GM21526 (cell line): ENCODE results near the gene KAZN.

Source experiments
- ATAC-seq: cut with Tn5 transposase; IDR thresholded peaks from one replicate; pipeline ENCODE4 v1.9.1; 2021; ENCODE audit warnings: moderate library complexity; ENCODE audit not compliant: unreplicated experiment, low FRiP score

The KAZN gene

DNA sequence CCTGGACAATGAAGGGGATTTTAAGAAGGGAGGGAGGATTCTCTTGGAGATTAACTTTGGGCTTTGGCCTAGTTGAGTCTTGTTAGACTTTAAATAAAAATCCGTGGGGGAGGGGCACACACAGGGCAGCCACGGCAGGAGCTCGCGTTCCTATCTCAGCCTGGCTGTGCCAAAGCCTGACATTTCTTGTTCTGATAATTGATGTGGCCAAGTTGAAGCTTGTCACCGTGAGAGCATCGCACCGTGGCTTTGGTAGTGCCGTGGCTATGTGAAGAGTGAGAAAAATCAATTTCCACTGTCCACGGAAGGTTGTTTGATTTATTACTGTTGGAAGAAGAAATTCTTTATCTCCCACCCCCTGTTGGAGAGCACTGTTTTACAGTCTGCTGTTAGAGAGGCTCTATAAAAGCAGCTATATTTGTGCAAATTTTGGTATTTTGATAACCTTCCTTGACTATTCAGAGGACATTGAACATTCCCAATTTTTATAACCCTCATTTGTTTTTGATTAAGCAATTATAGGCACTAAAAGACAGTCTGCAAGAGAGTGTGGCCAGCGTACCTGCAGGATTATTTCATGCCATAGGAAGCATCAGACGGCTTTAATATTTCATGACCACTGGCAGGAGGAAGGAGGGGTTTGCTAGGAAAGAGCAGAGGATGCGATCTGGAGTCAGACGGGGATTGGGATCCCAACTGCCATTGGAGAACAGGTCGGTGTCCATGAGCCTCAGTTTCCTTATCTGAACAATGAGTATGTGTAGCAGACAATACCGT lies 160.7 kb downstream of the KAZN start:
- no peak for ATAC-seq

DNA sequence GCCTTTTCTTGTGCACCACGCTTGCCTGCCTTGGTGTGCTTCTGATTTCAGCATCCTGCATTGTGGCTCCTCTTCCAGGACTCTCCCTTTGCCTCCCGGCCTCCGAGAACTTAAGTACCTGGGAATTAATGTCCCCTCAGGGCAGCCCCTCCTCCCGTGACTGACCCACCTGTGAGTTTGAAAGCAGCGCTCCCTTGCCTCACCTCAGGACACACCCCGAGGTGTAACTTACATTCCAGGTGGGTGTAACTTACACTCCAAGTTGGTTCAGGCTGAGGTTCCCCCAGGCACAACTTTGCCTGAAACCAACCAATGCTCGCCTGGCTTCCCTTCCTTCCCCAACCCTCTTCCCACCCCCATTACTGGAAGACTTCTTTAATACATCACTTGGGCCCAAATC lies 161.4 kb downstream of the KAZN start:
- no peak for ATAC-seq

- no peak for ATAC-seq
These were observed 162.3 kb downstream of the KAZN start for GRCh38 chr1:14760780-14761179.

DNA sequence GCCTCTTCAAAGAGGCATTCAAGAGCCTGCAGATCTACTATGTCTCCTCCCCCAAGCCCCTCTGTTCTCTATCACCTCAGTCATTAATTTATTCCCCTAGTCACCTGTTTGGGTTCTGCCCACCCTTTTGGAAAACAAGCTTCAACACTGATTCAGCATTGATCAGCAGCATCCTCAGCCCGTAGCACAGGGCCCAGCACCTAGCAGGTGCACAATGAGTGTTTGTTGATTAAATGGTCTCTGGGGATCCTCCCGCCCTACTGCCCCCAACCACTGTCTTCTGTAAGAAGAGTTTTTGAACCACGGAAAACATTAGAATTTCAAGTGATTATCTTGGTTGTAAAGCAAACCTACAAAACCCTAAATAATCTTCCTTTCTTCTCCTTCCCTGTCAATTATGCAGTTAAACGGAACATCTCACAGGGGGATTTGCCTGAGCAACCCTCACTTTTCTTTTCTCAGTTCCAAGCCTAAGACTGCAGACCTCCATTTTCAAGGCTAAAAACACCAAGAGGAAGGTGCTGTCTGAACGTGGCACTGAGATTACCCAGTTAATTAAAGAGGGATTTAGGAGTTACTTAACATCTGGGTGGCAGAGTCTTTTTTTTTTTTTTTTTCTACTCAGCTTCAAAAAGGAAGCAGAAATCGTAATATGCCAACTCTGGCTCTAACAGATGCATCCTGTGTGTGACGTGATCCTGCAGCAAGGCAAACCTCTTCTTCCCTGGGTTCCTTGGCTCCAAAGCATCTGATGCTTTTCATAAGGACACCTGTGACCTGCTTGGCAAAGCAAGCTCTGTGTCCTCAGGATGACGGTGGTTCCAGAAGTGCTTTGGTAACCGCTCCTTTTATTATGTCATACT lies 163.0 kb downstream of the KAZN start:
- no peak for ATAC-seq

DNA sequence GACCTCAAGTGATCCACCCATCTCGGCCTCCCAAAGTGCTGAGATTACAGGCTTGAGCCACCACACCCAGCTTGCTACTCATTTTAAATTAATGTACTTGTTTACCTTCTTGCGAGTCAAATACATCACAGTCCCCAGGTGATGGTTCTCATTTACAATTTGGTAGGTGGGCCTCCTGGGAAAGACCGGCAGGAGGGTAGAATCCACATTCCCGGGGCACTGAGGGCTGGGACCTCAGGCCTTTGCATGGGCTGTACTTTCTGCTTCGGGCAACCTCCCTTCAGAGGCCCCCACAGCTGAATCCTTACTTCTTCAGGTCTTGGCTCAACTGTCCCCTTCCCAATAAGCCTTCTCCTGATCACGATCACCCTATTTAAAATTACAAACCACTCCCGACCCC lies 165.5 kb downstream of the KAZN start:
- ATAC-seq: no peak

- no peak for ATAC-seq
These were observed 167.3 kb downstream of the KAZN start for GRCh38 chr1:14765773-14766172.

DNA sequence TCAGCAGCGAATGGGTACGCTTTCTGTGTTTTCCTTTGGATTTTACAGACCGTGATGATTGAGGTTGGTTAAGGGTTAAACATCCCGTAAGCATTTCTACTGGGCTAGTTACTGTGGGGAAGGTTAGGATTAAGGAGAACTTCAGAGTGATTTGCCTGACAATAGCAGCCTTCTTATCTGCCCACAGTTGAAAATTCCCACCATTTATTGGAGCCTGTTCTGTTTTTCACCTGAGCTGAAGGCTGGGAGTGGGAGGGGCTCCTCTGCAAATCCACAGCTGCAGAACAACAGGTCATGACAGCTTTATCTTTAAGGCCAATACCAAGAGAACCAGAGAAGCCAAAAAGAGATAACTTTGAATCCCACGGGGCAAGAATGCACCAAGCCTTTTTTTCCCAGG lies 168.6 kb downstream of the KAZN start:
- no peak for ATAC-seq

DNA sequence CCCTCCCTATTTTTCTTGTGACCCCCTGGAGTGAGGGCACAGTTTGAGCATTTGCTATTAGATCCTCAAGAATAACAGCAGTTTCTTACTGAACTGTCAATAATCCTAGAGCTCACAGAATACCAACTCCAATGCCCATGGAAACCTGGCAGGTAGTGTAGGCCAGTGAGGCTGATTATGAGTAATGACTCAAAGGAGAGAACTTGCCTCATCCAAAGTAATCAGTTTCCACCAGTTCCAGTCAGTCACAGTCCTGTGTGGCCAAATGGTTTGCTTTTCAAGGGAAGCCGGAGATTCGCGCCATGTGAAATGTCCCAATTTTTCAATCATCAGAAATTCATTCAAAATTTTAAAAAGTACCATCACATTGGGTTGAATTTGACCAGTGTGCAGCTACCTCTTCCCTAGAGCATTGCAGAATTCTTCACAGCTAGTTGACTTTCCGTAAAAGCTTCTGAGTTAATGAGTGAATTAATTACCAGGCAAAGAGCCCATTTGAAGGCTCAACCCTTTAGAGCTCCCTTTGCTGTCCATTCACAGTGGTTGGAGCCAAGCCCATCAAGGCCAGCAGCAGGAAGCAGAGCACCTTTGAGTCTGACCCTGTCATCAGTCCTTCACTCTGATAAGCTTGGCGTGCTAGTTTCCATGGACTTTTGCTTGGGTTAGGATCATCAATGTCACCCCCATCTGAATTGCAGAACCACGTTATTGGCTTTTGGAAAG lies 170.3 kb downstream of the KAZN start:
- ATAC-seq: no peak

DNA sequence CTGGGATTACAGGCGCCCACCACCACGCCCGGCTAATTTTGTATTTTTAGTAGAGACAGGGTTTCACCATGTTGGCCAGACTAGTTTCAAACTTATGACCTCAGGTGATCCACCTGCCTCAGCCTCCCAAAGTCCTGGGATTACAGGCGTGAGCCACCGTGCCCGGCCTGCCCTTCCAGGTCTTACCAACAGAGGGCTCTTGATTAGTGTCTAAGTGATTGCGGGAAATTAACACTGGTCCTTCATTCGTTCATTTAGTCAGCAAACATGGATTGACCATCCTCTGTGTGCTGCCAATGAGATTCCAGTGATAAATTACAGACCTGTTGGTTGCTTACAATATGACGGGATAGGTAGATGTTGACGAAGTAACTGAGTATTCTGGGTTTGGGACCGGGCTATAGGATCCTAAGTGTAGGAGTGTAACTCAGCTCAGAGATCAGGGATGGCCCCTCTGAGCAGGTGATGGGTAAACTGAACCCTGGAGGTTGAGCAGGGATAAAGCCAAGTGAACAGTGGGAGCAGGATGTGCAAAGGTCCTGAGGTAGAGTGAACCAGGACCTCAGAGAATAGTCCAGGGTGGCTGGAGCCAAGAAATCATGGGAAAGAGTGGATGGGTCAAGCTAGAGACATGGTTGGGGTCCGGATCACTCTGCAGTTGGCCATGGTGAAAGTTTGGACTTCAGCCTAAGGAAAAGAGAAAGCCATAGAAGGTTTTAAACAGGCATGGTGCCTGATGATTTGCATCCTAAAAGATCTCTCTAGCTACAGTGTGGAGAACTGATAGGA lies 171.2 kb downstream of the KAZN start:
- ATAC-seq: no peak

DNA sequence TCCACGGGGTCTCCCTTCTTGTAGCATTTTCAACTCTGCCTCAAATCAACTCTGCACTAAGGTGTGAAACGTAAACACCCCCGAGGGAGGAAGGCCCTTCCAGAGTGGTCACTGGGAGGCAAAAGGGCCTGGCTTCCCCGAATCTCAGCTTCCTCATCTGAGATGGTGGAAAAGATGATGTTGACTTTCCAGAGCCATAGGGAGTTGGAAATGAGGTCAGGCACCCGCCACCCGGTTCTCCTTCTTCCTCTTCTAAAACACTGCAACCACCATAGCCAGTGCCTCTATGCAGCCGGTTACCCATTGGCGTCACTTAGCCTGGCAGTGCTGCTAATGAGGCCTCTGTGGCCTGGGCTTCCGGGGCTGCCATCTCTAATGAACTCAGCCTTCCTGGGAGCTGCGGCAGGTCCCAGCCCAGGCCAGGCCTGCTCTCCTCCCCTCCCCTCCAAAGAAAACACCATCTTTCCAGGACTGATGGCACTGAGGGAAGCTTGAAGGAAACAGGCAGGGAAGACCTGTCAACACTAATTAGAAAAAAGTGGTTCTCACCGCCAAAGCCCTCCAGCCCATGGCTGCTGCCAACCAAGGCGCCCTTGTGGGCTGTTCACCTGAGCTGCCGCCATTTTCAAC lies 175.0 kb downstream of the KAZN start:
- no peak for ATAC-seq

DNA sequence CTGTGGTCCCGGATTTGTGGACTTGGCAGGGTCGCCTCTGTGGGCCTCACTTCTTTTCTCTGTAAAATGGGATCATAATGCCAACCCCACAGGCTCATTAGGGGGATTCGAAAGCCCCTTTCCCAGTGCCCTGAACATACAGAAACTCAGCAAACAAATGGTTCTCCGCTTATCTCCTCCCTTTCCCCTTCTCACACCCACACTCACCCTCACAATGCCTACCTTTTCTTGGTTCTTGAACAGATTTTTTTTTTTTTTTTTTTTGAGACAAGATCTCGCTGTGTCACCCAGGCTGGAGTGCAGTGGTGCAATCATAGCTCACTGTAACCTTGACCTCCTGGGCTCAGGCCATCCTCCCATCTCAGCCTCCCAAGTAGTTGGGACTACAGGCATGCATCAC lies 175.7 kb downstream of the KAZN start:
- ATAC-seq: no peak

DNA sequence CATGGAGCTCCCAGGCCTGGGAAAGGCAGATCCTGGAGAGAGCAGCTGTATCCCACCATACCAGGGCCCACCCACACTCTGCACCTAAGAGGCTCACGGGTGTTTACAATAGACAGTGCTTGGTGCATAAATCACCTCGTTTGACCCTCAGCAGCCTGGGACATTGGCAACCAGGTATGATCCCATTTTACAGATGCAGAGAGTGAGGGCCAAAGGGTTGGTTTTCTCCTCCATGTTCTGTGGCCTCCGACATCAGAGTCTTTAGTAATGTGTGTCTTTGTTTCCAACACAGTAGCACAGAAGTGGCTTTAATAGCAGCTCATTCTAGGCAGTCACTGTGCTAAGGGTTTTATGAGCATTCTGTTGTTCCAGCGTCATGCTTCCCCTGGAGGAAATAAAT lies 176.5 kb downstream of the KAZN start:
- no peak for ATAC-seq

DNA sequence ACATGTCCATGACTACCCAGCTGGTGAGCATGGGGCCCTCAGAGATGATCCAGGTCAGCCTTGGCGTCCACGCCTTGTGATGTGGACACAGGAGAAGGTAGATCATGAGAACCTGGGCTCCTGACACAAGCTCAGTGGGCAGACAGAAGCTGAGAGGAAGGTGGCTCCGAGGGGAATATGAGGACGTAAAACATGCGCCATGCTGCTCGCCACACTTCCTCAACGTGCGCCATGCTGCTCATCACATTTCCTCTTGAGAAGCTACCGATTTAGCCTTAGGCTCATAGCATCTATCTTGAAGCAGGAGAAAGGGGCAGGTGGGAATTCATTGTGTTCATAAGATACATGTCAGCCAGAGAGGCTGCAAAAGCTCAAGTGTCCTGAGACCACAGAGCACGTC lies 176.9 kb downstream of the KAZN start:
- no peak for ATAC-seq

DNA sequence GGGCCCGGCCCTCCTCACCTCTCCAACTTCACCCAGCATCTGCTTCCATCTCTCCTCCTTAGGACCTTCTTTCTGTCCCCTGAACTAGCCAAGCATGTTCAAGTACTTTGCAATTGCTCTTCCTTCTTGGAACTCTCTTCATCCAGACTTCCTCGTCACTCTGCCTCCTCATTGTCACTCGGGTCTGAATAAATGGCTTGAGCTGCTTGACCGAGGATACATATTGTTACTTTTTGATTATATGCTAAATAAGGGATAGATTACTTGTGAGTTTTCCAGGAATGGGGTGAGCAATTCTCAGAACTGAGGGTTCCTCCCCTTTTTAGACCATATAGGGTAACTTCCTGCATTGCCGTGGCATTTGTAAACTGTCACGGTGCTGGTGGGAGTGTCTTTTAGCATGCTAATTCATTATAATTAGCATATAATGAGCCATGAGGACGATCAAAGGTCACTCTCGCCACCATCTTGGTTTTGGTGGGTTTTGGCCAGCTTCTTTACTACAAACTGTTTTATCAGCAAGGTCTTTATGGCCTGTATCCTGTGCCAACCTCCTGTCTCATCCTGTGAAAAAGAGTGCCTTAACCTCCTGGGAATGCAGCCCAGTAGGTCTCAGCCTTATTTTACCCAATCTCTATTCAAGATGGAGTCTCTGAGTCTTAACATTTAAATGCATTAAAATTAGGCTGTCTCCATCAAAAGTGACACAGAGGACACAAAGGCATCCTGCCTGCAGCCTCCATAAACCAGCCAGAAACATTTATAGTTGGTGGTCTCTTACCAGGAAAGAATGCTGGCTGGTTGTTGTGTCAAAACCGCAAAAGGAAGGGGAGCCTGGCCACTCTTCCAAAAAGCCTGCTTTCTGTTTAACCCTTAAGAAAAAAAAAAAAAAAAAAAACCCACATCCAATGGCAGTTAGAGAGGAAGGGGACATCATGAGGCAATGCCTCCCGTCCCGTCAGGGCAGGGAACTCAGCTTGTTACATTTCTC lies 179.3 kb downstream of the KAZN start:
- ATAC-seq: no peak

DNA sequence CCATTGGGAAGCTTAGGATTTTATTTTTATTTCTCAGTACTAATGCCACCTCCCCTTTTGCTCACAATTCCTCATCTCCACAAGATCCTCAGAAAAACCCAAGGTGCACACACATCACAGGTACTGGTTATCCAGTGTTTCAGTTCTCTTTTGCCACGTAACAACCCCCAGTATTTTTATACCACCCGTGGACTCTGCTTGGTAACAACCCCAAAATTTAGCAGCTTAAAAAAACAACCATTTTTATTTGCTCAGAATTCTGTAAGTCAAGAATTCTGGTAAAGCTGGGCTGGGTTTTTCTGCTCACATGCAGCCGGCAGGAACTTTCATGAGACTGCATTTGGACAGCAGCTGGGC lies 180.0 kb downstream of the KAZN start:
- no peak for ATAC-seq

- no peak for ATAC-seq
These were observed 180.7 kb downstream of the KAZN start for GRCh38 chr1:14778898-14779865.

- no peak for ATAC-seq
These were observed 181.8 kb downstream of the KAZN start for GRCh38 chr1:14780271-14780670.

DNA sequence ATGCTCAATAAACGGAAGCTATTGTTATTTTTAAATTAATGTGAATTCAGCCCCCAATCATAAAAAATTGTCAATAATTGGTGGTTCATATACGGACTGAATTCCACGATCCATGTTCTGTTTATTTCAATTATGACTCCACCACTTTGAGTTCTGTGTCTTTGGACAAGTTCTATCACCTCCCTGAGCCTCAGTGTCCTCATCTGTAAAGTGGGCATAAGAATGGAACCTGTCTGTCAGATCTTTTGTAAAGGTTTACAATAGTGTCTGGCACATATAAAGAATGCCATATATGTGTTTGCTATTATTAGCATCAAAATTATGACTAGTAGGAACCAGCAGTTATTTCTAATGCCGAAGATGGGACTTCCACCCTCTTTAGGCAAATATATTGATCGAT lies 183.3 kb downstream of the KAZN start:
- ATAC-seq: no peak
